ENCODE measurements around the gene HYOU1. TPM values are rescaled to one million over a fixed set of nuclear protein-coding genes. Genes with fewer than 3 reads are reported as not detected.

The HYOU1 gene
- total RNA-seq, 1 experiment from 2014 or later = 228 TPM

DNA sequence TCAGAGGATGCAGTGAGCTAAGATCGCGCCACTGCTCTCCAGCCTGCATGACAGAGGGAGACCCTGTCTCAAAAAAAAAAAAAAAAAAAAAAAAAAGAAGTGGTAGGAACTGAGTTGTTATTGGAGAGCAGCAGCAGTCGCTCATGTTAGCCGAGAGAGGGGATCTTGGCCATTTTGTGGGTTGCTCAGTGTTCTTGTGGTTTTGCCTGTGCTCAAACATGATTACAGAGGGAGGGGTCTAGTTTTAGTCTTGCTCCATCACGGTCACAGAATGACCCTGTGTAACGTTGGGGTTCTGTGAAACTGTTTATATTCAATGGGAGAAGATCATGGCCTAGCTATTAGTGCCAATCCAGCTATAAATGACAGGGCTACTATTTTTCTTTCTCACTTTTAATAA, 42.7 kb upstream of the HYOU1 start:
- Histone ChIP-seq H3K9ac (ENCODE audit: extremely low read depth, insufficient read length, low read length) (no peak overlapping the region), H3K79me1 (ENCODE audit: insufficient read depth, low read depth, low read length, poor library complexity, severe bottlenecking) (no peaks in the 10 kb centered on the region), H4K5ac (ENCODE audit: insufficient read length, low read depth, low read length) (no peak overlapping the region), H3K27me3 (ENCODE audit: insufficient read depth, low read length) (no peaks in the 10 kb centered on the region), H3K23me2 (ENCODE audit: insufficient read length, low read depth, low read length, poor library complexity, severe bottlenecking) (peaks cover 16% of the 10 kb centered on the region), H2BK20ac (ENCODE audit: low read depth, low read length, poor library complexity, severe bottlenecking) (no peak overlapping the region), H3T11ph (ENCODE audit: low read length) (no peak overlapping the region), H3K23ac (ENCODE audit: insufficient read length, low read depth, low read length) (no peak overlapping the region), H4K20me1 (ENCODE audit: control insufficient read depth, insufficient read depth, insufficient read length) (no peaks in the 10 kb centered on the region), H3K14ac (ENCODE audit: insufficient read depth, low read length) (no peak overlapping the region), H2BK120ac (ENCODE audit: low read depth, low read length, poor library complexity, severe bottlenecking) (no peak overlapping the region), H2AFZ (ENCODE audit: low read length) (no peak overlapping the region), H3K4me2 (ENCODE audit: insufficient read depth, insufficient read length, low read length) (peak overlapping the region; percentile 91), H3K27ac (ENCODE audit: insufficient read length, low read depth, low read length) (no peak overlapping the region), H4K8ac (replicated peaks; ENCODE audit: insufficient read length, low read depth, low read length) (no peak overlapping the region), H2BK12ac (ENCODE audit: insufficient read length, low read depth, low read length) (no peak overlapping the region), H3K56ac (ENCODE audit: insufficient read length, low read depth, low read length) (no peak overlapping the region), H3K9me3 (ENCODE audit: control insufficient read depth, low read depth, low read length) (no peaks in the 10 kb centered on the region), H2BK15ac (ENCODE audit: low read depth, low read length) (no peak overlapping the region), H3K4ac (ENCODE audit: low read depth, low read length) (no peak overlapping the region), H3K18ac (ENCODE audit: insufficient read length, low read depth, low read length) (no peak overlapping the region), H4K91ac (ENCODE audit: insufficient read length, low read depth, low read length) (no peak overlapping the region), H3K79me2 (ENCODE audit: insufficient read depth, low read length) (peaks cover 4% of the 10 kb centered on the region; the same call in 1 of the 2 replicates), H3K4me1 (ENCODE audit: insufficient read depth, low read length) (no peaks in the 10 kb centered on the region), H2BK5ac (ENCODE audit: insufficient read length, low read length) (no peak overlapping the region), H2AK5ac (ENCODE audit: insufficient read length, low read length) (no peak overlapping the region)
- no CpG with 5 or more reads among the region's 6 CpGs for WGBS (ENCODE audit: extremely low coverage, insufficient read length, low lambda C conversion rate)
- DNase-seq = no peak
- Mint-ChIP-seq H3K4me1 (peaks cover 24 to 28% of the 10 kb centered on the region in 2 experiments), H3K27me3 (ENCODE audit: low read depth) (no peaks in the 10 kb centered on the region), H3K4me3 (peak overlapping the region in 1 of 2 experiments; percentile 85; a peak in 2 of 5 replicates), H3K27ac (no peak overlapping the region), H3K36me3 (ENCODE audit: insufficient read depth in 1 of 3, low read depth in 3 of 3) (peaks cover 21 to 32% (median 28%) of the 10 kb centered on the region in 3 experiments; a peak in 6 of 7 replicates), H3K9me3 (no peaks in the 10 kb centered on the region; a peak in 1 of 5 replicates)
- TF ChIP-seq, protein P1, sequence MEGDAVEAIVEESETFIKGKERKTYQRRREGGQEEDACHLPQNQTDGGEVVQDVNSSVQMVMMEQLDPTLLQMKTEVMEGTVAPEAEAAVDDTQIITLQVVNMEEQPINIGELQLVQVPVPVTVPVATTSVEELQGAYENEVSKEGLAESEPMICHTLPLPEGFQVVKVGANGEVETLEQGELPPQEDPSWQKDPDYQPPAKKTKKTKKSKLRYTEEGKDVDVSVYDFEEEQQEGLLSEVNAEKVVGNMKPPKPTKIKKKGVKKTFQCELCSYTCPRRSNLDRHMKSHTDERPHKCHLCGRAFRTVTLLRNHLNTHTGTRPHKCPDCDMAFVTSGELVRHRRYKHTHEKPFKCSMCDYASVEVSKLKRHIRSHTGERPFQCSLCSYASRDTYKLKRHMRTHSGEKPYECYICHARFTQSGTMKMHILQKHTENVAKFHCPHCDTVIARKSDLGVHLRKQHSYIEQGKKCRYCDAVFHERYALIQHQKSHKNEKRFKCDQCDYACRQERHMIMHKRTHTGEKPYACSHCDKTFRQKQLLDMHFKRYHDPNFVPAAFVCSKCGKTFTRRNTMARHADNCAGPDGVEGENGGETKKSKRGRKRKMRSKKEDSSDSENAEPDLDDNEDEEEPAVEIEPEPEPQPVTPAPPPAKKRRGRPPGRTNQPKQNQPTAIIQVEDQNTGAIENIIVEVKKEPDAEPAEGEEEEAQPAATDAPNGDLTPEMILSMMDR (conservative IDR thresholded peaks at IDR 0.05) = no peak

Data from H9 (cell line).